Measurements from ENCODE around the gene LRRC57. TPM values are rescaled to one million over a fixed set of nuclear protein-coding genes. Genes with fewer than 3 reads are reported as not detected.
A peak's percentile ranks its signal among the peaks of the same experiment; 100 is the strongest.

Gene LRRC57
- total RNA-seq, 1 donor from 2014 or later: 15.0 TPM

DNA sequence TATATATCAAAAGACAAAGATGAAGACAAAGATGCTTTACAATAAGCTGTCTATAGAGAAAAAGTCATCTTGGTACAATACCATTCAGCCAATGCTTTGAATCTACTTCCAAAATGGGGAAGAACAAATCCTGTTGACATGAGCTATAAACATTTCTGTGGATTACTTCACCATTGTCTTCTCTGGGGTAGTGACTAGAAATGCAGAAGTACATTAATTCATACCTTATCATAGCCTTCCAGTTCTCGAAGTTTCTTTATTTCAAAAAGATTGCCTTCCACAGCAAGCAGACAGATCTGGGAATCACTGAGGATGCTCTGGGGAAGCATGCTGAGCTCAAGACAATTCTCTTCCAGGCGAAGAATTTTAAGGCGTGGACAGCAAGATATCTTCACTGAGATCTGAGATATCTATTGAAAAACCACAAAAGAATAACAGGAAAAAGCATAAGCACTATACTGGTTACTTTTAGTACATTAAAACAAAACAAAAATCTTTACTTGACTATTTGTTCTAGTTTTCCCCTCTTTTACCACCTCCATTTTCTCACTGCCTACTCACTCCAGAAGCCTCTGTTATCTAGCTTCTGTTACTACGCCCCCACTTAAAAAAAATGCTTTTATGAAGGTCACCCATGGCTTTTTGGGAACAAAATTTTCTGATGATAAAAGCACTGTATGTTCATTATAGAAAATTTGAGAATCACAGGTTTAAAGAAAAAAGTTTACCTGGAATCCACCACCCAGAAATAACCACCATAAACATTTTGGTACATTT, 3.6 kb downstream of the LRRC57 start:
- no peak overlapping the region for H3K4me3 ChIP-seq
- intact Hi-C loops (cut with micrococcal nuclease): loop anchor here (10.0 kb wide), 1 partner anchor 110 kb away; no protein-coding TSS in a partner anchor
- DNase-seq: no peak
- H3K27me3 ChIP-seq (ENCODE audit: low read depth): no peaks in the 10 kb centered on the region
- H3K9me3 ChIP-seq (replicated peaks): no peaks in the 10 kb centered on the region
- TF ChIP-seq, protein P1, sequence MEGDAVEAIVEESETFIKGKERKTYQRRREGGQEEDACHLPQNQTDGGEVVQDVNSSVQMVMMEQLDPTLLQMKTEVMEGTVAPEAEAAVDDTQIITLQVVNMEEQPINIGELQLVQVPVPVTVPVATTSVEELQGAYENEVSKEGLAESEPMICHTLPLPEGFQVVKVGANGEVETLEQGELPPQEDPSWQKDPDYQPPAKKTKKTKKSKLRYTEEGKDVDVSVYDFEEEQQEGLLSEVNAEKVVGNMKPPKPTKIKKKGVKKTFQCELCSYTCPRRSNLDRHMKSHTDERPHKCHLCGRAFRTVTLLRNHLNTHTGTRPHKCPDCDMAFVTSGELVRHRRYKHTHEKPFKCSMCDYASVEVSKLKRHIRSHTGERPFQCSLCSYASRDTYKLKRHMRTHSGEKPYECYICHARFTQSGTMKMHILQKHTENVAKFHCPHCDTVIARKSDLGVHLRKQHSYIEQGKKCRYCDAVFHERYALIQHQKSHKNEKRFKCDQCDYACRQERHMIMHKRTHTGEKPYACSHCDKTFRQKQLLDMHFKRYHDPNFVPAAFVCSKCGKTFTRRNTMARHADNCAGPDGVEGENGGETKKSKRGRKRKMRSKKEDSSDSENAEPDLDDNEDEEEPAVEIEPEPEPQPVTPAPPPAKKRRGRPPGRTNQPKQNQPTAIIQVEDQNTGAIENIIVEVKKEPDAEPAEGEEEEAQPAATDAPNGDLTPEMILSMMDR (IDR thresholded peaks at IDR 0.05; ENCODE audit: borderline replicate concordance): no peak
- no peak overlapping the region for H3K27ac ChIP-seq (replicated peaks)
- H3K4me1 ChIP-seq: peaks cover 42% of the 10 kb centered on the region
- peaks cover 44% of the 10 kb centered on the region for H3K36me3 ChIP-seq

GRCh38 chr15:42533246-42533645, 15.3 kb downstream of the LRRC57 start:
- H3K27me3 ChIP-seq (ENCODE audit: low read depth): no peaks in the 10 kb centered on the region
- H3K4me1 ChIP-seq: no peaks in the 10 kb centered on the region
- no peak overlapping the region for H3K27ac ChIP-seq (replicated peaks)
- H3K9me3 ChIP-seq (replicated peaks): no peaks in the 10 kb centered on the region
- intact Hi-C loops (cut with micrococcal nuclease): no loop called here
- TF ChIP-seq, protein P1 (IDR thresholded peaks at IDR 0.05; ENCODE audit: borderline replicate concordance): no peak
- no peak overlapping the region for H3K4me3 ChIP-seq
- no peak for DNase-seq
- peaks cover 73% of the 10 kb centered on the region for H3K36me3 ChIP-seq

- Histone ChIP-seq H3K4me3 (no peak overlapping the region), H3K9me3 (replicated peaks) (no peaks in the 10 kb centered on the region), H3K27ac (replicated peaks) (no peak overlapping the region), H3K4me1 (no peaks in the 10 kb centered on the region), H3K27me3 (ENCODE audit: low read depth) (no peaks in the 10 kb centered on the region), H3K36me3 (peaks cover 85% of the 10 kb centered on the region)
- intact Hi-C loops (cut with micrococcal nuclease): no loop called here
- no peak for DNase-seq
- TF ChIP-seq, protein P1 (IDR thresholded peaks at IDR 0.05; ENCODE audit: borderline replicate concordance): no peak
These were observed 19.6 kb downstream of the LRRC57 start for GRCh38 chr15:42528970-42529369.

DNA sequence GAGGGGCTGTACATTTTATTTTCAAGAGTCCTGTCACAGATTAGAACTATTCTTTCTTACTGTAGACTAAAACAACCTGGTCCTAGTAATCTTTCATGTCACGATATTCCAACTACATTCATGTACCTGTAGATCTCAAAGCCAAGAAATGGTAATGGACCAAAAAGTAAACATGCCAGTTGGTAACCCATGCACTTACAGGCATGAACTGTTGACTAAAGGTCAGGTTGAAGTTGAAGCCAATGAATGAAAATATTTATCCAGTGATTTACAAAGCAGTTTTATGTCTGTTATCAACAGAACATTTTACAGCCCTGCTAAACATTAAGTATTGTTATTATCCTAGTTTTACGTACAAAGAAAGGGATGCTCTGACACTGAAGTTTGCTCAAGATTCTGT, 25.3 kb downstream of the LRRC57 start:
- TF ChIP-seq, protein P1 (IDR thresholded peaks at IDR 0.05; ENCODE audit: borderline replicate concordance): no peak
- no peaks in the 10 kb centered on the region for H3K27me3 ChIP-seq (ENCODE audit: low read depth)
- intact Hi-C loops (cut with micrococcal nuclease): no loop called here
- H3K4me3 ChIP-seq: no peak overlapping the region
- no peak overlapping the region for H3K27ac ChIP-seq (replicated peaks)
- no peak for DNase-seq
- H3K4me1 ChIP-seq: no peaks in the 10 kb centered on the region
- H3K36me3 ChIP-seq: peaks cover 77% of the 10 kb centered on the region
- H3K9me3 ChIP-seq (replicated peaks): no peaks in the 10 kb centered on the region

DNA sequence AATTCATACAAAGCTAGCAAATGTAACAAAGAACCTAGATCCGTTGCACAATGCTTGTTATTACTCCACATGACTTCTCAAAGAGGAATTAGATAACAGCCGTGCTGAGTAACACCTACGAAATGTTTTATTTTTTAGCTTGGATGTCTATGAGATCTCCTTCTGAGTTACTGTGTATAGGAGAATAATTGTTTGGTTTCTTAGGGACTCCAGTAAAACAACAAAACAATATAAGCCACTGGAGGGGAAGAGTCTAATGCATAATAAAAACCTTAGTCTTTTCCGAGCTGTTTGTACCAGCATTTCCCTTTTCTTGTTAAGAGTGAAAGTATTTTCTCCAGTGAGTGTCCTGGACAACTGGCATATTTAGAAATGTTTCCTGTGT, 37.6 kb downstream of the LRRC57 start:
- H3K27me3 ChIP-seq (ENCODE audit: low read depth): no peaks in the 10 kb centered on the region
- intact Hi-C loops (cut with micrococcal nuclease): no loop called here
- H3K4me1 ChIP-seq: peaks cover 45% of the 10 kb centered on the region
- H3K36me3 ChIP-seq: peaks cover 31% of the 10 kb centered on the region
- no peaks in the 10 kb centered on the region for H3K9me3 ChIP-seq (replicated peaks)
- H3K27ac ChIP-seq (replicated peaks): peak overlapping the region; percentile 54
- no peak for DNase-seq
- TF ChIP-seq, protein P1 (IDR thresholded peaks at IDR 0.05; ENCODE audit: borderline replicate concordance): no peak
- peak overlapping the region; percentile 20 for H3K4me3 ChIP-seq
